D721Med (cell line): ENCODE results near the gene PRIM2.
"Not testable (repeated sequence)": the region's sequence is repeated elsewhere in the genome, so short reads cannot be mapped to it uniquely, and the experiment has no call there.

Experiments
- DNase-seq: peaks from one replicate; pipeline ENCODE4 v3.0.0; 2011; ENCODE audit warnings: low spot score; ENCODE audit not compliant: insufficient read length
- FAIRE-seq: peaks from 2 replicates; lab custom pipeline; 2011; peaks lifted over from hg19 to GRCh38; lab: Jason Lieb, UNC
- TF ChIP-seq, protein P1 (sequence below): IDR thresholded peaks from 2 replicates; pipeline ENCODE4 v1.5.1; 2012; ENCODE audit warnings: mild to moderate bottlenecking, control low read depth; ENCODE audit not compliant: insufficient read depth; ENCODE audit errors: missing control alignments

The PRIM2 gene

DNA sequence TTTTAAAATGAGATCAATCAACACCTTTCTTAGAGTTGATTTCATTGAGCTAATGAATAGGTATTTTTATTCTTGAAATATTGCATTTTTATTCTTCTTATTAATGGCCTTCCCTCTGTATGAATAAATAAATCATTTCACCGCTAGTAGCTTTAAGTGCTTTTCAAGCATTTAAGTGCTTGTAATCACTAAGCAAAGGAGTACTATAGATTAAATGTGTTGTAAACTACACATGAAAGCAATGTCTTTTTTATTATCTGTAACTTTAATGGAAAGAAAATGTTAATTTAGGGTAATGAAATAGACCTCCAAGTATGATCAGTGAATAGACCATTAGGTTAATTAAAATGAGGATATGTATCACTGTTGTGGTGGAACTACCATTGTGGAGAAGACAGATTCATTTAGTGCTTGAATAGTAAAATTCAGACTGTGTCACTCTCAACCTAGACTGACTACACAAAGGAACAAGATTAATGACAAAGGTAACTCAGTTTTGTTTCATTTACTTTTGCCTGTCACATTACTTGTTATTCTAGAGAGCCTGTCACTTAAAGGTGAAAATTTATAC lies 132.2 kb downstream of the PRIM2 start:
- not testable (repeated sequence) for DNase-seq, FAIRE-seq

DNA sequence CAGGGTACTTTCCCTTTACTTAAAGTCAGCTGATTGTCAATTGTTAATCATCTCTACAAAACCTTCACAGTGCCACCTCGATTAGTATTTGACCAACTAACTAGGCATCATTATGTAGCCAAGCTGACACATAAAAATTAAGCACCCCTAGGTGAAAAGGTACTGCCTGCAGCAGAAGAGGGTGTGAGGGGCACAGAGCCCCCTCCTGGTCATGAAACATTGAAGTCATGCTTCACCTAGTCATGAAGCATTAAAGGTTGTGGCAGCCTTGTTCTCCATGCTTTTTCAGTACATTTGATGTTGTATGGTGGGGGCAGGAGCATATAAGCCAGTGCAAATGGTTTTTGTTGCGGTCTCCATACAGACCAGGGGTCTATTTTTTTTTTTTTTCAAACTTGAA lies 142.4 kb downstream of the PRIM2 start:
- FAIRE-seq, DNase-seq: not testable (repeated sequence)

DNA sequence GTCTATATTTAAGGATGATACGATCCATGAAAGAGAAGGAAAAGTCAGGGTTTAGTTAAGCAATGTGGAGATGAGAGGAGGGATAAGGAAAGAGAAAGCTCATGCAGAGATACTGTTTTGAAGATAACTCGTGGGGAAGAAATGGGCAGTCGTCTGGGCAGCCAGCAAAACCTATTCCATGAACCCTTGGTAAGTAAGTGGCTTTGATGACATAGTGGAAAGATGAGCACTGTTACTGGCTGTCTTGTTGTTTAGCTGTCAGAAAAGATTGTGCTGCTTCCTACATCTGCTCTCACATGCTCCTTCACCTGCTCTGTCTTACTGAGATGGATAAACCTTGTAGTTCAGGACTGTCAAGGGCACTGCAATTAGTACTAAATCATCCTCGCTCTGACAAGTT lies 143.6 kb downstream of the PRIM2 start:
- DNase-seq, FAIRE-seq: not testable (repeated sequence)

DNA sequence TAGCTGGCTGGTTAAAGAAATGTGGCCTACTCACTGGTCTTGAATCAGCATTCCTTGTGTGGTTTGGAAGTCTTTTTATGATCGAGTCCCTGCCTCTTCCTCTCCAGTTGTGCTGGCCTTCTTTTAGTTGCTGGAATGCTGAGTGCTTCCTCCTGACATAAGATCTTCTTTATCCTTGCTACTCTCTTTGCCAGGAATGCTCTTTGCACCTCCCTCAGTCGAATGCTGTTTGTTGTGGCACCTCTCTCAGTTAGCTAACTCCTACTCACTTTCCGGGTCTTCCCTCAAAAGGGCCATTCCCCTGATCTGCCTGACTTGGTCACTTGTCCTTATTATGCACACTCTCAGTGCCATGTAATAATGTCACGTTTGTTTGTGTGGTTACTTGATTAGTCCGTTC lies 146.4 kb downstream of the PRIM2 start:
- not testable (repeated sequence) for FAIRE-seq, DNase-seq

GRCh38 chr6:57465968-57466367 lies 148.5 kb downstream of the PRIM2 start:
- FAIRE-seq, DNase-seq: not testable (repeated sequence)

DNA sequence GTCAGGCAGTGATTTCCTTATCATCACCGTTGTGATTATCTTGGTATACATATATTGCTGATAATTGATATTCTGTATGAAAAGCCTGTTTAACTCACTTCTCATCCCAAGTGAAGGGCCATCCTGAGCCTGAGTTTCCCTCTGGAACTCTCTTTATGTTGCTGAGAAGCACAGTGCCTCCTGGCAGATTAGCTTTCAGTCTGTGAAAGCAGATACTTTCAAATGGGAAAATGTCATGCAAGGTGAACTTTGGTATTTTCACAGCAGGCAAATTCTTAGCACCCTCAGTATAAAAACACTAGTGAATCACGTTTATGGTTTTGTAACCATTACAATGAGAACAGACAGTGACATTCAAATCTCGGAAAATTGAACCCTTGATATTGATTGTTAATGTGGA lies 151.6 kb downstream of the PRIM2 start:
- FAIRE-seq = no peak
- no peak for DNase-seq
- TF ChIP-seq, protein P1, sequence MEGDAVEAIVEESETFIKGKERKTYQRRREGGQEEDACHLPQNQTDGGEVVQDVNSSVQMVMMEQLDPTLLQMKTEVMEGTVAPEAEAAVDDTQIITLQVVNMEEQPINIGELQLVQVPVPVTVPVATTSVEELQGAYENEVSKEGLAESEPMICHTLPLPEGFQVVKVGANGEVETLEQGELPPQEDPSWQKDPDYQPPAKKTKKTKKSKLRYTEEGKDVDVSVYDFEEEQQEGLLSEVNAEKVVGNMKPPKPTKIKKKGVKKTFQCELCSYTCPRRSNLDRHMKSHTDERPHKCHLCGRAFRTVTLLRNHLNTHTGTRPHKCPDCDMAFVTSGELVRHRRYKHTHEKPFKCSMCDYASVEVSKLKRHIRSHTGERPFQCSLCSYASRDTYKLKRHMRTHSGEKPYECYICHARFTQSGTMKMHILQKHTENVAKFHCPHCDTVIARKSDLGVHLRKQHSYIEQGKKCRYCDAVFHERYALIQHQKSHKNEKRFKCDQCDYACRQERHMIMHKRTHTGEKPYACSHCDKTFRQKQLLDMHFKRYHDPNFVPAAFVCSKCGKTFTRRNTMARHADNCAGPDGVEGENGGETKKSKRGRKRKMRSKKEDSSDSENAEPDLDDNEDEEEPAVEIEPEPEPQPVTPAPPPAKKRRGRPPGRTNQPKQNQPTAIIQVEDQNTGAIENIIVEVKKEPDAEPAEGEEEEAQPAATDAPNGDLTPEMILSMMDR = no peak

DNA sequence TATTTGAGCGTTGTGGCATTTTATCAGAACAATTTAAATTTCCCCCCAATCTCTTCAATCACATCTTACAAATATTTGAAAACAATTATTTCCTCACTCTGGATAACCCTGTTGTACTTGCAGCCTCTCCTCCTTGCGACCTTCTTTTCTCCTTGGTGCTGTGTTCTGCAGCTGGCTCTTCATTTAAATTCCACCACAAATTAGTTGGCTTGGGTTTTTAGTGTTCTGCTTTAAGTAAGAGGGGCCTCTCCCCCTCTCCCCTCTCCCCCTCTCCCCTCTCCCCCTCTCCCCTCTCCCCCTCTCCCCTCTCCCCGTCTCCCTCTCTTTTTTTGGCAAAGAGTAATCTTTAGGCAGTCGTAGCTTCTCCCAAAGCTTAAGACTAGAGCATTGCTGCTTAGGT lies 152.7 kb downstream of the PRIM2 start:
- not testable (repeated sequence) for DNase-seq, FAIRE-seq

DNA sequence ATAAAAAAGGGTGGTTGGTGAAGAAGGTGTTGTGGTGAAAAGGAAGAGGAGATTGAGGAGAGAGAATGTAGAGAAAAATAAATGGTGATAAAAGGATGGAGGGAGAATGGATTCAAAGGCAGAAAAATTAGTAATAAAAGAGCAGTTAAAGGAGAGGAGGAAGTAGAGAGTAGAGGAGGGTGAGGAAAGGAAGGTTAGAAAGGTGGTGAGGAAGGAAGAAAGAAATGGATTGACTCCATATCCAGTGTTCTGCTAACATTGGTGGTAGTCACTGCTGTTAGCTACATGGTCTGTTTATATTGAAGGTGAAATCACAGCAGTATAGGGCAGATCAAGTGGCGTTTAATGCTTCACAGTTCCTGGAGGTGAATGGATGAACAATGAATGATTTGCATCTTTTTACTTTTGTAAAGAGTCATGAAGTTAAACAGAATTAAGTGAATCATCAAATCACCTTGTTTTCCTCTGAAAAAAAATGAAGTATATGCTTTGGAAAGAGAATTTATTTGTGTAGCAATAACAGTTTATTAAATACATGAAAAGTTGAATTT lies 154.0 kb downstream of the PRIM2 start:
- not testable (repeated sequence) for FAIRE-seq, DNase-seq

- not testable (repeated sequence) for DNase-seq, FAIRE-seq
Measured at GRCh38 chr6:57472861-57473362, 155.5 kb downstream of the PRIM2 start.

GRCh38 chr6:57474862-57475475 lies 157.5 kb downstream of the PRIM2 start:
- FAIRE-seq, DNase-seq: not testable (repeated sequence)

GRCh38 chr6:57475656-57476055 lies 158.2 kb downstream of the PRIM2 start:
- DNase-seq, FAIRE-seq: not testable (repeated sequence)

- not testable (repeated sequence) for FAIRE-seq
Measured at GRCh38 chr6:57480194-57480593, 162.8 kb downstream of the PRIM2 start.

DNA sequence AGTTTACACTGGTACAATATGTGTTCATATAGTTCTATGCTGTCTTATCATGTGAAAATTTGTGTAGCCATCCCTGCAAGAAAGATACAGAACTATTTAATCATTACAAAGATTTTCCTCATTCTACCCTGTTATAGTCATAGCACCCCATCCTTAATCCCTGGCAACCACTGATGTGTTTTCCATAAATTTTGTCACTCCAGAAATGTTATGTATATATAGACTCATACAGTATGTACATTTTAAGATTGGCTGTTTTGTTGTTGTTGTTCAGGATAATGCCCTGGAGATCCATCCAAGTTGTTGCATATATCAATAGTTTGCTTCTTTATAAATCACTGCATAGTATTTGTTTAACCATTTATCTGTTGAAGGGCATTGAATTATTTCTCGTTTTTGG lies 163.7 kb downstream of the PRIM2 start:
- FAIRE-seq, DNase-seq: not testable (repeated sequence)

More at GRCh38 chr6:57480194-57480593, 162.8 kb downstream of the PRIM2 start:
- not testable (repeated sequence) for DNase-seq

- FAIRE-seq = not testable (repeated sequence)
Measured at GRCh38 chr6:57482471-57482870, 165.0 kb downstream of the PRIM2 start.

GRCh38 chr6:57486494-57487081 lies 169.2 kb downstream of the PRIM2 start:
- FAIRE-seq, DNase-seq: not testable (repeated sequence)

More at GRCh38 chr6:57482471-57482870, 165.0 kb downstream of the PRIM2 start:
- DNase-seq = not testable (repeated sequence)

- FAIRE-seq, DNase-seq: not testable (repeated sequence)
Measured at GRCh38 chr6:57488551-57488950, 171.1 kb downstream of the PRIM2 start.

- not testable (repeated sequence) for DNase-seq, FAIRE-seq
Measured at GRCh38 chr6:57489887-57490286, 172.5 kb downstream of the PRIM2 start.

DNA sequence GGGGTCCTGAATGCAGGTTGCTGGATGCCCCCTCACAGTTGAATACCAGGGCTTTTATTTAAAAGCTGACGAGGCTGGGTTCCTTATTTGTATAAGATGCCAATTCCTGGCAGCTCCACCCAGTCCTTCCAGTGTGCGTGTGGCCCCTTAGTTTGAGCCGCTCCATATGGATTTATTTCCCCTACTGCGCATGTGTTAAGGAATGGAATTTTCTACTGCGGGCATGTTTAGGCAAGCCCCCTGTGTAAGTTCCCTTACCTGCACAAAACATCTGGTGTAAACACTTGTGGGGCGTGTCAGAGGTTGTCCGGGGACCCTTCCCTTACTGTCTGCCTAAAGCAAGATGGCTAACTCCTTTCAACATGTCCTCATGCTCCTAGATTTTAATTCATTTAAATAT lies 174.4 kb downstream of the PRIM2 start:
- DNase-seq, FAIRE-seq: not testable (repeated sequence)

GRCh38 chr6:57496251-57496650 lies 178.8 kb downstream of the PRIM2 start:
- DNase-seq, FAIRE-seq: not testable (repeated sequence)
